Astrocyte (in vitro differentiated cells and primary cell): ENCODE results near the gene LRRC3. TPM values are rescaled to one million over a fixed set of nuclear protein-coding genes. Genes with fewer than 3 reads are reported as not detected.

Experiments
- DNase-seq: peaks from one replicate; pipeline ENCODE4 v3.0.0-alpha.2; 2010; ENCODE audit warnings: low read depth
- FAIRE-seq: peaks from 2 replicates; lab custom pipeline; 2011; peaks lifted over from hg19 to GRCh38; lab: Jason Lieb, UNC
- H2AFZ ChIP-seq: 2 replicates; pipeline ENCODE4 v1.6.0; 2012; ENCODE audit warnings: low read depth, low read length, inconsistent platforms
- H3K27ac ChIP-seq: 2 replicates; pipeline ENCODE4 v1.5.1; 2011; ENCODE audit warnings: low read depth, low read length, inconsistent platforms
- H3K27me3 ChIP-seq: 2 replicates; pipeline ENCODE4 v1.6.0; 2011; ENCODE audit warnings: low read length, inconsistent platforms; ENCODE audit not compliant: insufficient read depth
- H3K36me3 ChIP-seq: 2 replicates; pipeline ENCODE4 v1.5.1; 2011; ENCODE audit warnings: low read length, inconsistent platforms; ENCODE audit not compliant: insufficient read depth
- H3K4me1 ChIP-seq: 2 replicates; pipeline ENCODE4 v1.5.1; 2011; ENCODE audit warnings: low read length, inconsistent platforms; ENCODE audit not compliant: insufficient read depth
- H3K4me2 ChIP-seq: 2 replicates; pipeline ENCODE4 v1.6.0; 2012; ENCODE audit warnings: low read length, inconsistent platforms
- H3K4me3 ChIP-seq: 2 replicates; pipeline ENCODE4 v1.5.1; 2011; ENCODE audit warnings: low read depth, mild to moderate bottlenecking, low read length, inconsistent platforms; ENCODE audit not compliant: insufficient read depth
- H3K79me2 ChIP-seq: 2 replicates; pipeline ENCODE4 v1.6.0; 2012; ENCODE audit warnings: mild to moderate bottlenecking, low read length, inconsistent platforms; ENCODE audit not compliant: insufficient read depth
- H3K9ac ChIP-seq: 2 replicates; pipeline ENCODE4 v1.6.0; 2012; ENCODE audit warnings: mild to moderate bottlenecking, low read length, inconsistent platforms
- H3K9me3 ChIP-seq: 2 replicates; pipeline ENCODE4 v1.5.1; 2012; ENCODE audit warnings: low read depth, mild to moderate bottlenecking, low read length, inconsistent platforms; ENCODE audit not compliant: insufficient read depth
- H4K20me1 ChIP-seq: 2 replicates; pipeline ENCODE4 v1.6.0; 2012; ENCODE audit warnings: low read length, inconsistent platforms; ENCODE audit not compliant: insufficient read depth
- H3K27ac Mint-ChIP-seq: one replicate; pipeline ENCODE4 v1.8.0; 2021; ENCODE audit warnings: mild to moderate bottlenecking, mixed read lengths; ENCODE audit not compliant: unreplicated experiment
- H3K27me3 Mint-ChIP-seq: one replicate; pipeline ENCODE4 v1.8.0; 2021; ENCODE audit warnings: low read depth, mixed read lengths; ENCODE audit not compliant: unreplicated experiment
- H3K36me3 Mint-ChIP-seq: one replicate; pipeline ENCODE4 v1.8.0; 2021; ENCODE audit warnings: low read depth, mixed read lengths; ENCODE audit not compliant: unreplicated experiment
- H3K4me1 Mint-ChIP-seq: one replicate; pipeline ENCODE4 v1.8.0; 2021; ENCODE audit warnings: low read depth, mixed read lengths; ENCODE audit not compliant: unreplicated experiment
- H3K4me3 Mint-ChIP-seq: one replicate; pipeline ENCODE4 v1.8.0; 2021; ENCODE audit warnings: mild to moderate bottlenecking, moderate library complexity, mixed read lengths; ENCODE audit not compliant: unreplicated experiment
- H3K9me3 Mint-ChIP-seq: one replicate; pipeline ENCODE4 v1.8.0; 2021; ENCODE audit warnings: mild to moderate bottlenecking, mixed read lengths; ENCODE audit not compliant: unreplicated experiment
- EZH2 ChIP-seq: IDR thresholded peaks from 2 replicates; pipeline ENCODE4 v1.6.1; 2012; ENCODE audit warnings: mild to moderate bottlenecking, low read length, inconsistent platforms; ENCODE audit not compliant: insufficient read depth
- total RNA-seq: library from RNA; stranded (reverse); gene quantifications from 2 replicates; pipeline ENCODE4 v1.2.1, GENCODE V29; 2021
- TF ChIP-seq, protein P1 (sequence below): IDR thresholded peaks from 2 replicates; pipeline ENCODE4 v1.5.1; 2011; ENCODE audit warnings: low read depth, mild to moderate bottlenecking, inconsistent platforms, low read length, moderate library complexity; ENCODE audit not compliant: insufficient read depth

Gene LRRC3
- total RNA-seq, 1 donor from 2014 or later: 5.2 TPM

DNA sequence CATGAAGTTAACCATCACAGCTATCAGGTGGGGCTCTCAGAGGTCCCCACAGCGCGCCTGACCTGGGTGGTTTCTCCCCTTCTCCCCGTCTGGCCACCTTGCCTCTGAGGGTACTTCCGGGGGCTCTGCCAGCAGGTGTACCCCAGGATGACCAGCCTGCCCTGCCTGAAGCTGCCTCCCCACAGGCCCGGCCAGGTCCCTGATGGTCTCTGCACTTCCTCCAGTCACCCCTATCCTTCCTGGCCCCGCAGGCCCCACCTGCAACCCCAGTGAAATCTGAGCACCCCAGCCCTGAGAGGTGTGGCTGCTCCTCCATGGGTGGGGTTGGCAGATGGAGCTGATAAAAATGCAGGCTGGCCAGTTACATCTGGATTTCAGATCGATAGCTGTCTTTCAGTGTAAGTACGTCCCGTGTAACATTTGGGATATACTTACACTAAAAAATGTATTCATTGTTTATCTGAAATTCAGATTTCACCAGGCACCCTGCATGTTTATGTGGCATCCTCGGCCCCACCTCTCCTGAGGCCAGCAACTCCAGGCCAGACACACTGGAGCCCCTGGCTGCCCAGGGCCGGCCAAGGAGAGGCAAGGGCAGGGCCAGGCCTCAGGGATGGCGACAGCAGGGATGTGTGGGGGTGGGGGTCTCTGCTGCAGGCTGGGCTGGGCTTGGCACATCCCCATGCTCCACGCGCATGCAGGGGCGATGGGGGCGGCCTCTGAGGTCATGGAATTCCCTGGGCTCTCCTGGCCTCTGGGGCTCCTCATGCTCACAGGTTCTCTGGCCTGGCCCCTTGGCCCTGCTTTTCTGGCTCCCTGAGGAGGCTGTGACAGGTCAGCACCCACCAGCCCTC, 25.1 kb downstream of the LRRC3 start:
- Histone ChIP-seq H3K36me3 (no peaks in the 10 kb centered on the region), H3K4me3 (no peak overlapping the region), H3K79me2 (no peaks in the 10 kb centered on the region), H3K4me1 (no peaks in the 10 kb centered on the region), H2AFZ (no peak overlapping the region), H3K9me3 (no peaks in the 10 kb centered on the region), H3K27ac (no peak overlapping the region), H3K9ac (no peak overlapping the region), H3K4me2 (no peak overlapping the region), H4K20me1 (no peaks in the 10 kb centered on the region), H3K27me3 (no peaks in the 10 kb centered on the region)
- peaks cover 14% of the 10 kb centered on the region for H3K27me3 Mint-ChIP-seq
- no peak for TF ChIP-seq EZH2
- TF ChIP-seq, protein P1, sequence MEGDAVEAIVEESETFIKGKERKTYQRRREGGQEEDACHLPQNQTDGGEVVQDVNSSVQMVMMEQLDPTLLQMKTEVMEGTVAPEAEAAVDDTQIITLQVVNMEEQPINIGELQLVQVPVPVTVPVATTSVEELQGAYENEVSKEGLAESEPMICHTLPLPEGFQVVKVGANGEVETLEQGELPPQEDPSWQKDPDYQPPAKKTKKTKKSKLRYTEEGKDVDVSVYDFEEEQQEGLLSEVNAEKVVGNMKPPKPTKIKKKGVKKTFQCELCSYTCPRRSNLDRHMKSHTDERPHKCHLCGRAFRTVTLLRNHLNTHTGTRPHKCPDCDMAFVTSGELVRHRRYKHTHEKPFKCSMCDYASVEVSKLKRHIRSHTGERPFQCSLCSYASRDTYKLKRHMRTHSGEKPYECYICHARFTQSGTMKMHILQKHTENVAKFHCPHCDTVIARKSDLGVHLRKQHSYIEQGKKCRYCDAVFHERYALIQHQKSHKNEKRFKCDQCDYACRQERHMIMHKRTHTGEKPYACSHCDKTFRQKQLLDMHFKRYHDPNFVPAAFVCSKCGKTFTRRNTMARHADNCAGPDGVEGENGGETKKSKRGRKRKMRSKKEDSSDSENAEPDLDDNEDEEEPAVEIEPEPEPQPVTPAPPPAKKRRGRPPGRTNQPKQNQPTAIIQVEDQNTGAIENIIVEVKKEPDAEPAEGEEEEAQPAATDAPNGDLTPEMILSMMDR: no peak
- H3K4me3 Mint-ChIP-seq: no peak overlapping the region
- no peaks in the 10 kb centered on the region for H3K36me3 Mint-ChIP-seq
- FAIRE-seq (no peak), DNase-seq (no peak)
- H3K27ac Mint-ChIP-seq: no peak overlapping the region
- no peaks in the 10 kb centered on the region for H3K9me3 Mint-ChIP-seq
- H3K4me1 Mint-ChIP-seq: no peaks in the 10 kb centered on the region

DNA sequence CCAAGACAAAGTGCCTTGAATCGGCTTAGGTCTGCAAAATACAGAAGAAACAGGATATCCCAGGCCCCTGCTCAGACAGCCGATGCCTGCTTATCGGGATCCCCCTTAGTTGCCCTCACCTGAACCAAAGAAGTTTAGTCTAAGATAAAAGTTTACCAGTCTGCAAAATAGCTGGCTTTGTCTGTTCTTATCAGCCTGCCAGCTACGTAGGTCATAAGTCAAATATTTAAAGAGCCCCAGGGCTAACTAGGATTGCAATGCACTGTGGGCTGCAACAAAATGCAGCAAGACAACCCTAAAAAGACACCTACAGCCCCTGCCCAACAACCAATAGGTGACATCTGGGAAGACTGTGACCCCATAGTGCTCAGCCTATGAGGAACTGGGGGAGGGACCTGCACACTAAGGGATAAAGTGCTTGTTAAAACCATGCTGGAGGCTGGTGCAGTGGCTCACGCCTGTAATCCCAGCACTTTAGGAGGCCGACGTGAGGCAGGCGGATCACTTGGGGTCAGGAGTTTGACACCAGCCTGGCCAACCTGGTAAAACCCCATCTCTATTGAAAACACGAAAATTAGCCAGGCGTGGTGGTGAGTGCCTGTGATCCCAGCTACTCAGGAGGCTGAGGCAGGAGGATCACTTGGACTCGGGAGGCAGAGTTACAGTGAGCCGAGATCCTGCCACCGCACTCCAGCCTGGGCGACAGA, 27.4 kb downstream of the LRRC3 start:
- Mint-ChIP-seq H3K27ac (no peak overlapping the region), H3K27me3 (peaks cover 19% of the 10 kb centered on the region), H3K36me3 (no peaks in the 10 kb centered on the region), H3K4me1 (no peaks in the 10 kb centered on the region), H3K9me3 (peaks cover 4% of the 10 kb centered on the region), H3K4me3 (no peak overlapping the region)
- FAIRE-seq (no peak), DNase-seq (no peak)
- H3K9me3 ChIP-seq: no peaks in the 10 kb centered on the region
- no peak overlapping the region for H3K27ac ChIP-seq
- TF ChIP-seq EZH2: no peak
- TF ChIP-seq, protein P1: no peak
- no peak overlapping the region for H3K4me2 ChIP-seq
- H2AFZ ChIP-seq: no peak overlapping the region
- H3K4me3 ChIP-seq: no peak overlapping the region
- H3K36me3 ChIP-seq: no peaks in the 10 kb centered on the region
- no peaks in the 10 kb centered on the region for H3K4me1 ChIP-seq
- H3K9ac ChIP-seq: no peak overlapping the region
- no peaks in the 10 kb centered on the region for H3K27me3 ChIP-seq
- no peaks in the 10 kb centered on the region for H3K79me2 ChIP-seq
- no peaks in the 10 kb centered on the region for H4K20me1 ChIP-seq
